ENCODE measurements around the gene GRPEL2. TPM values are rescaled to one million over a fixed set of nuclear protein-coding genes. Genes with fewer than 3 reads are reported as not detected.

Gene GRPEL2
- total and polyA plus RNA-seq, 2 of the 8 experiments (the other 6 are each of a cell fraction or from before 2014, with no cell fraction given), result 11.2 to 52.2 TPM

DNA sequence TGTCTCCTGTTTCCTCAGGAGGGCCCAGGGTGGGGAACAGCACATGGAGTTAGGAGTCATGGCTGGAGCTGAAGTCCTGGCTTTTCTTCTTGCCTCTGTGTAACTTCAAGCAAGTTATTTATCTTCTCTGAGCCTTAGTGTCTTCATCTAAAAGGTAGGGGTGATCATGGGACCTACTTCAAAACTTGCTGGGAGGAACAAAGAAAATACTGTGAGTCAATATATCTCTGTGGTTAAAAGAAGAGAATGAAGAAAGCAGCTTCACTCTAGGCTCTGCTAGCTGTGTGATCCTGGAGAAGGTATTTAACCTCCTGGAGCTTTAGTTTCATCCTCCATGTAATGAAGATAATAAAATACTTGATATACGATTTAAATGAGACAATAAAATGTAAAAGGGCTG is 47.1 kb upstream of the GRPEL2 start:
- Histone ChIP-seq H3K4ac (replicated peaks; ENCODE audit: insufficient read length, low read depth, low read length) (no peak overlapping the region), H3K4me1 (replicated peaks in 1 of 4; ENCODE audit: control insufficient read depth in 3 of 4, insufficient read depth in 4 of 4, low read length in 3 of 4) (peaks cover 0 to 6% (median 2%) of the 10 kb centered on the region in 4 experiments; a peak in 3 of 7 replicates), H2BK20ac (ENCODE audit: low read length) (no peak overlapping the region), H3K14ac (ENCODE audit: insufficient read length) (no peak overlapping the region), H2BK120ac (replicated peaks; ENCODE audit: low read depth, low read length) (no peak overlapping the region), H3K18ac (ENCODE audit: extremely low read depth, low read length) (no peak overlapping the region), H3K36me3 (ENCODE audit: control insufficient read depth in 2 of 4, insufficient read depth in 4 of 4, low read length in 3 of 4) (no peaks in the 10 kb centered on the region), H3K9ac (replicated peaks in 1 of 4; ENCODE audit: extremely low read depth in 1 of 4, low read depth in 3 of 4, low read length in 3 of 4) (no peak overlapping the region), H3K4me2 (ENCODE audit: insufficient read depth in 1 of 2, low read depth in 2 of 2, low read length in 2 of 2) (no peak overlapping the region), H3K4me3 (ENCODE audit: extremely low read depth in 1 of 4, insufficient read depth in 2 of 4, low read depth in 3 of 4, low read length in 4 of 4) (no peak overlapping the region), H3K23ac (ENCODE audit: insufficient read length) (no peak overlapping the region), H3K79me2 (ENCODE audit: control insufficient read depth in 1 of 2, insufficient read depth in 2 of 2, low read length in 2 of 2) (no peaks in the 10 kb centered on the region), H3K56ac (replicated peaks; ENCODE audit: insufficient read length, low read depth, low read length) (no peak overlapping the region), H2BK15ac (ENCODE audit: low read length) (no peak overlapping the region), H4K8ac (ENCODE audit: extremely low read depth, insufficient read depth, low read length) (no peak overlapping the region), H3K23me2 (ENCODE audit: low read depth, low read length) (no peaks in the 10 kb centered on the region), H3K9me3 (ENCODE audit: insufficient read depth in 2 of 2, low read depth in 1 of 2, low read length in 1 of 2) (no peaks in the 10 kb centered on the region), H2BK5ac (ENCODE audit: low read depth, low read length) (no peak overlapping the region), H2AFZ (ENCODE audit: low read length) (no peak overlapping the region), H4K5ac (ENCODE audit: insufficient read length, low read depth, low read length) (no peak overlapping the region), H4K20me1 (replicated peaks in 1 of 2; ENCODE audit: control insufficient read depth in 1 of 2, insufficient read depth in 2 of 2, low read length in 2 of 2) (no peaks in the 10 kb centered on the region), H3K27me3 (replicated peaks in 1 of 4; ENCODE audit: control insufficient read depth in 3 of 4, extremely low read depth in 1 of 4, insufficient read depth in 3 of 4, low read length in 3 of 4) (no peaks in the 10 kb centered on the region), H2AK5ac (ENCODE audit: low read depth, low read length) (no peak overlapping the region), H3K79me1 (ENCODE audit: low read depth, low read length) (no peaks in the 10 kb centered on the region), H3K27ac (ENCODE audit: low read depth, low read length) (no peak overlapping the region), H2BK12ac (ENCODE audit: low read depth, low read length) (no peak overlapping the region), H4K91ac (replicated peaks; ENCODE audit: insufficient read length, low read length) (no peak overlapping the region)
- TF ChIP-seq PHF8 (conservative IDR thresholded peaks at IDR 0.05; ENCODE audit: low read depth, low read length), result no peak
- no peak for TF ChIP-seq SUZ12 (IDR thresholded peaks at IDR 0.05; ENCODE audit: low read length)
- TF ChIP-seq, protein P1, sequence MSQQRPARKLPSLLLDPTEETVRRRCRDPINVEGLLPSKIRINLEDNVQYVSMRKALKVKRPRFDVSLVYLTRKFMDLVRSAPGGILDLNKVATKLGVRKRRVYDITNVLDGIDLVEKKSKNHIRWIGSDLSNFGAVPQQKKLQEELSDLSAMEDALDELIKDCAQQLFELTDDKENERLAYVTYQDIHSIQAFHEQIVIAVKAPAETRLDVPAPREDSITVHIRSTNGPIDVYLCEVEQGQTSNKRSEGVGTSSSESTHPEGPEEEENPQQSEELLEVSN (IDR thresholded peaks at IDR 0.05), result no peak
- no peak for TF ChIP-seq BACH1 (IDR thresholded peaks at IDR 0.05; ENCODE audit: low read length)
- TF ChIP-seq, protein P2, sequence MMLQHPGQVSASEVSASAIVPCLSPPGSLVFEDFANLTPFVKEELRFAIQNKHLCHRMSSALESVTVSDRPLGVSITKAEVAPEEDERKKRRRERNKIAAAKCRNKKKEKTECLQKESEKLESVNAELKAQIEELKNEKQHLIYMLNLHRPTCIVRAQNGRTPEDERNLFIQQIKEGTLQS (IDR thresholded peaks at IDR 0.05; ENCODE audit: insufficient read depth, low read depth, low read length), result no peak
- no peak for TF ChIP-seq EZH2 (IDR thresholded peaks at IDR 0.05; ENCODE audit: low read depth, low read length, severe bottlenecking)
- WGBS, 2 experiments (ENCODE audit: extremely low coverage in 1 of 2, insufficient coverage in 1 of 2, insufficient read length in 1 of 2, insufficient replicate concordance in 2 of 2, low coverage in 1 of 2, low lambda C conversion rate in 2 of 2, missing lambda C conversion rate in 1 of 2), result 72% methylated on average over 1 of the region's 1 CpG; no CpG with 5 or more reads in 1 of the 2 experiments
- DNase-seq (ENCODE audit: low read depth in 1 of 2, low spot score in 2 of 2) (no peak), FAIRE-seq (no peak)
- ChIA-PET POLR2A (ENCODE audit: partially characterized antibody) (interaction anchor here (1.2 kb wide), 1 partner anchor 57 kb away, joined by 3 read pairs; no protein-coding TSS in a partner anchor), CTCF (ENCODE audit: partially characterized antibody) (interaction anchor here (0.6 to 4.1 kb wide), 14 partner anchors 9 to 249 kb away, joined by 3 to 25 read pairs (median 3); partner anchors contain the start of genes ABLIM3 and IL17B)

All from H1 (cell line).